CD14-positive monocyte (primary cell): ENCODE measurements around the gene ZNF653. TPM values are rescaled to one million over a fixed set of nuclear protein-coding genes. Genes with fewer than 3 reads are reported as not detected.

Experiments
- DNase-seq, 3 donors: peaks; one replicate each; pipeline ENCODE4 v3.0.0-alpha.2; 2011 to 2022
- H2AFZ ChIP-seq: 2 replicates; pipeline ENCODE4 v1.6.0; 2012; ENCODE audit warnings: mild to moderate bottlenecking, low read depth, low read length, inconsistent platforms; ENCODE audit not compliant: insufficient read depth, poor library complexity, severe bottlenecking
- H3K27ac ChIP-seq, 2 donors: 1 replicate in 1 of 2; 2 replicates in 1 of 2; pipeline ENCODE4 v1.5.1; 2012 to 2013; ENCODE audit warnings: low read length in 2 of 2, control low read depth in 1 of 2, inconsistent platforms in 1 of 2, low read depth in 1 of 2, mild to moderate bottlenecking in 1 of 2
- H3K27me3 ChIP-seq, 2 donors: one replicate each; pipeline versions ENCODE4 v1.6.0 to v1.6.1; 2011 to 2013; ENCODE audit warnings: low read length in 2 of 2; ENCODE audit not compliant: control insufficient read depth in 2 of 2, insufficient read depth in 2 of 2
- H3K36me3 ChIP-seq, 2 donors: replicated peaks in 1 of 2; 1 replicate in 1 of 2; 2 replicates in 1 of 2; pipeline versions ENCODE4 v1.5.1 to v1.6.1; 2012 to 2013; ENCODE audit warnings: low read length in 2 of 2, control low read depth in 1 of 2, inconsistent platforms in 1 of 2, mild to moderate bottlenecking in 1 of 2; ENCODE audit not compliant: insufficient read depth in 2 of 2, control insufficient read depth in 1 of 2
- H3K4me1 ChIP-seq, 2 donors: 1 replicate in 1 of 2; 2 replicates in 1 of 2; pipeline versions ENCODE4 v1.5.1 to v1.6.1; 2012 to 2013; ENCODE audit warnings: low read length in 2 of 2, control low read depth in 1 of 2, inconsistent platforms in 1 of 2, mild to moderate bottlenecking in 1 of 2, moderate library complexity in 1 of 2; ENCODE audit not compliant: insufficient read depth in 2 of 2, control insufficient read depth in 1 of 2
- H3K4me2 ChIP-seq: replicated peaks from 2 replicates; pipeline ENCODE3; 2012; ENCODE audit warnings: low read length, moderate library complexity, mild to moderate bottlenecking; ENCODE audit not compliant: poor library complexity, severe bottlenecking; ENCODE audit errors: extremely low read depth
- H3K4me3 ChIP-seq, 3 experiments: fragments of 200-600 bp in 1 of 3; sonication (generic) in 1 of 3; replicated peaks in 1 of 3; 1 replicate in 2 of 3; 2 replicates in 1 of 3; pipeline ENCODE4 v1.5.1; 2011 to 2013; ENCODE audit warnings: low read length in 3 of 3, mild to moderate bottlenecking in 3 of 3, control low read depth in 2 of 3, low read depth in 2 of 3, inconsistent platforms in 1 of 3, moderate library complexity in 1 of 3
- H3K79me2 ChIP-seq: 2 replicates; pipeline ENCODE4 v1.6.0; 2012; ENCODE audit warnings: mild to moderate bottlenecking, control low read depth, inconsistent platforms, low read length, moderate library complexity; ENCODE audit not compliant: insufficient read depth
- H3K9ac ChIP-seq: 2 replicates; pipeline ENCODE4 v1.6.0; 2017; ENCODE audit warnings: low read length, mild to moderate bottlenecking; ENCODE audit not compliant: insufficient read depth, poor library complexity, severe bottlenecking
- H3K9me3 ChIP-seq, 2 donors: replicated peaks in 1 of 2; 1 replicate in 1 of 2; 2 replicates in 1 of 2; pipeline versions ENCODE4 v1.5.1 to v1.6.1; 2012 to 2013; ENCODE audit warnings: low read length in 2 of 2, control low read depth in 1 of 2; ENCODE audit not compliant: control insufficient read depth in 1 of 2, insufficient read depth in 1 of 2
- H4K20me1 ChIP-seq: 2 replicates; pipeline ENCODE4 v1.6.0; 2012; ENCODE audit warnings: mild to moderate bottlenecking, low read length, control low read depth, moderate library complexity; ENCODE audit not compliant: insufficient read depth
- H3K27ac Mint-ChIP-seq, 7 donors: one replicate each; pipeline ENCODE4 v1.8.0; 2020; ENCODE audit warnings: mild to moderate bottlenecking in 7 of 7, mixed read lengths in 7 of 7, moderate library complexity in 6 of 7, inconsistent platforms in 2 of 7
- H3K27me3 Mint-ChIP-seq, 3 donors: one replicate each; pipeline ENCODE4 v1.8.0; 2021 to 2022; ENCODE audit warnings: low read depth in 3 of 3, mild to moderate bottlenecking in 3 of 3, mixed read lengths in 3 of 3, moderate library complexity in 3 of 3, inconsistent platforms in 1 of 3
- H3K36me3 Mint-ChIP-seq, 2 donors: one replicate each; pipeline ENCODE4 v1.8.0; 2020; ENCODE audit warnings: mixed read lengths in 2 of 2, inconsistent platforms in 1 of 2, mild to moderate bottlenecking in 1 of 2
- H3K4me1 Mint-ChIP-seq: one replicate; pipeline ENCODE4 v1.8.0; 2020; ENCODE audit warnings: mild to moderate bottlenecking, mixed read lengths
- H3K4me3 Mint-ChIP-seq, 2 donors: one replicate each; pipeline ENCODE4 v1.8.0; 2020; ENCODE audit warnings: mild to moderate bottlenecking in 2 of 2, mixed read lengths in 2 of 2, moderate library complexity in 1 of 2
- H3K9me3 Mint-ChIP-seq, 7 donors: one replicate each; pipeline ENCODE4 v1.8.0; 2020 to 2022; ENCODE audit warnings: mixed read lengths in 7 of 7, mild to moderate bottlenecking in 6 of 7, moderate library complexity in 6 of 7, inconsistent platforms in 2 of 7
- WGBS: methylation state at CpG from one replicate; pipeline ENCODE4 v1.1.5; 2013; ENCODE audit warnings: missing lambda C conversion rate; ENCODE audit not compliant: insufficient coverage; 5-methylcytosine and 5-hydroxymethylcytosine counted together
- intact Hi-C, 2 donors: fragments of 100-400 bp; cut with micrococcal nuclease; formaldehyde crosslinking; loops; one replicate each; pipeline versions ENCODE4 v1.15.0 to v1.15.1; 2023
- polyA plus RNA-seq, 3 donors: library from polyadenylated mRNA; depleted of rRNA in 1 of 3; unstranded in 2 of 3; stranded (reverse) in 1 of 3; fragments of 300-500 nt in 2 of 3; fragments of >200 nt in 1 of 3; fragmentation: Illumina TruSeq in 2 of 3; gene quantifications; 1 replicate in 2 of 3; 2 replicates in 1 of 3; pipeline ENCODE4 v1.2.3, GENCODE V29; 2012 to 2021
- TF ChIP-seq, protein P1 (sequence below): fragments of 200-600 bp; IDR thresholded peaks from one replicate; pipeline ENCODE4 v1.8.0; 2022; ENCODE audit warnings: antibody characterized with exemption, mild to moderate bottlenecking

The ZNF653 gene
- polyA plus RNA-seq, 3 donors = 0.88 to 8.1 (median 1.2) TPM

DNA sequence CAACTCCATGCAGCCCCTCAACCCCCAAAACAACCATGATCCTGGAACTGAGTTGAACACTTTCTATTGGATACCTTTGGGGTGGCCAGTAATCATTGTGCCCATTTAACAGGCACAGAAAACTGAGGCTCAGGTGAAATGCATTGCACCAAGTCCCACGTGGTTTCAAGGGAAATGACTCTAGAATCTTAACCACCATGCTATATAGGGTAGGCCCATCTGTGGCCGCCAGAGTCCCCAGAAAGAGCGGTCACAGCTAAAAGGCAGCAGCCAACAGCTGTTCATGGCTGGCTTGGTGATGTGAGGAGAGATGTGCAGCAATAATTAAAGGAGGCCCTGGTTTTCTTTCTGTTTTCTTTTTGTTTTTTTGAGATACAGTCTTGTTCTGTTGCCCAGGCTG is 35.6 kb upstream of the ZNF653 start:
- peak overlapping the region in 1 of 2 donors; percentile 15 for H3K4me3 Mint-ChIP-seq
- no peaks in the 10 kb centered on the region for H3K9me3 ChIP-seq

DNA sequence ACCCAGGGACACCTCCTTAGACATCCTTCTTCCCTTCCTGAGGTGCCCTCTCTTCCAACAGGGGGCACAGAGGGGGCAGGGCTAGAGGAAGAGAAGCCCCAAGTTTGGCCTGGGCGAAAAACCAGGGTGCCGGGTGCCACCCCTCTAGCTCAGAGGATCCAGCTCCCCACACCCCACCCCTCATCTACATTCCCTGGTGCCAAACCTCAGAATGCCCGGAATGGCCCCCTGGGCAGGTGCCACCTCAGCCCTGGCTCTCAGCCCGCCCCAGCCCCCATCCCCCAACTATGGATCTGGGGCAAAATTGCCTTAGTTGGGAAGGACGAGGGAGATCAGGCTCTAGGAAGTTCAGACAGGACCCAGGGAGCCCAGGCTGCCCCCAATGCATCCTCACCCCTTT is 35.0 kb upstream of the ZNF653 start:
- peak overlapping the region in 1 of 7 donors; percentile 61 for H3K27ac Mint-ChIP-seq
- Histone ChIP-seq H3K9ac (no peak overlapping the region), H2AFZ (no peak overlapping the region), H3K27me3 (peaks cover 12 to 36% of the 10 kb centered on the region in 2 donors), H3K9me3 (no peaks in the 10 kb centered on the region), H3K4me3 (no peak overlapping the region), H3K4me2 (no peak overlapping the region), H3K36me3 (no peaks in the 10 kb centered on the region), H4K20me1 (no peaks in the 10 kb centered on the region), H3K27ac (no peak overlapping the region), H3K4me1 (peaks cover 6 to 8% of the 10 kb centered on the region in 2 donors), H3K79me2 (no peaks in the 10 kb centered on the region)
- WGBS = 80% methylated on average over 1 of the region's 5 CpGs
- peaks cover 0 to 5% of the 10 kb centered on the region in 2 donors for H3K36me3 Mint-ChIP-seq
- no peak overlapping the region for H3K4me3 Mint-ChIP-seq
- H3K4me1 Mint-ChIP-seq = peaks cover 4% of the 10 kb centered on the region
- peaks cover 30 to 53% (median 44%) of the 10 kb centered on the region in 3 donors for H3K27me3 Mint-ChIP-seq
- H3K9me3 Mint-ChIP-seq = peaks cover 0 to 3% (median 0%) of the 10 kb centered on the region in 7 donors
- intact Hi-C loops = no loop called here
- DNase-seq = no peak
- TF ChIP-seq, protein P1, sequence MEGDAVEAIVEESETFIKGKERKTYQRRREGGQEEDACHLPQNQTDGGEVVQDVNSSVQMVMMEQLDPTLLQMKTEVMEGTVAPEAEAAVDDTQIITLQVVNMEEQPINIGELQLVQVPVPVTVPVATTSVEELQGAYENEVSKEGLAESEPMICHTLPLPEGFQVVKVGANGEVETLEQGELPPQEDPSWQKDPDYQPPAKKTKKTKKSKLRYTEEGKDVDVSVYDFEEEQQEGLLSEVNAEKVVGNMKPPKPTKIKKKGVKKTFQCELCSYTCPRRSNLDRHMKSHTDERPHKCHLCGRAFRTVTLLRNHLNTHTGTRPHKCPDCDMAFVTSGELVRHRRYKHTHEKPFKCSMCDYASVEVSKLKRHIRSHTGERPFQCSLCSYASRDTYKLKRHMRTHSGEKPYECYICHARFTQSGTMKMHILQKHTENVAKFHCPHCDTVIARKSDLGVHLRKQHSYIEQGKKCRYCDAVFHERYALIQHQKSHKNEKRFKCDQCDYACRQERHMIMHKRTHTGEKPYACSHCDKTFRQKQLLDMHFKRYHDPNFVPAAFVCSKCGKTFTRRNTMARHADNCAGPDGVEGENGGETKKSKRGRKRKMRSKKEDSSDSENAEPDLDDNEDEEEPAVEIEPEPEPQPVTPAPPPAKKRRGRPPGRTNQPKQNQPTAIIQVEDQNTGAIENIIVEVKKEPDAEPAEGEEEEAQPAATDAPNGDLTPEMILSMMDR = no peak

More for the DNA sequence above, 35.6 kb upstream of the ZNF653 start:
- Histone ChIP-seq H3K4me1 (peaks cover under 1 to 3% of the 10 kb centered on the region in 2 donors), H4K20me1 (no peaks in the 10 kb centered on the region), H3K36me3 (no peaks in the 10 kb centered on the region), H3K4me3 (no peak overlapping the region), H2AFZ (no peak overlapping the region), H3K9ac (no peak overlapping the region), H3K4me2 (no peak overlapping the region), H3K79me2 (no peaks in the 10 kb centered on the region), H3K27me3 (peaks cover 12 to 36% of the 10 kb centered on the region in 2 donors), H3K27ac (no peak overlapping the region)
- Mint-ChIP-seq H3K4me1 (peaks cover 2% of the 10 kb centered on the region), H3K27me3 (peaks cover 32 to 53% (median 46%) of the 10 kb centered on the region in 3 donors), H3K9me3 (peaks cover 0 to 3% (median 0%) of the 10 kb centered on the region in 7 donors), H3K27ac (no peak overlapping the region), H3K36me3 (peaks cover 0 to 5% of the 10 kb centered on the region in 2 donors)
- TF ChIP-seq, protein P1 = no peak
- no peak for DNase-seq
- intact Hi-C loops = no loop called here
- no CpG with 5 or more reads among the region's 3 CpGs for WGBS
